Stimulated activated naive B cell treated with anti-CD40 and anti-IgM and Interleukin-4, amounts not matched to agents 10 μg/mL and 1 μg/mL and 100 μg/mL, for 72 hours (primary cell): ENCODE measurements around the gene APOBEC3G.
"Not testable (repeated sequence)": the region's sequence is repeated elsewhere in the genome, so short reads cannot be mapped to it uniquely, and the experiment has no call there.

Experiments used
- ATAC-seq, 2 donors: fragments of 150-1000 bp; cut with Tn5 transposase; replicated peaks; 2 replicates each; pipeline ENCODE4 v1.10.0; 2021; ENCODE audit warnings: moderate library complexity in 1 of 2
- DNase-seq: peaks from one replicate; pipeline ENCODE4 v3.0.0; 2021
- H3K27ac Mint-ChIP-seq: one replicate; pipeline ENCODE4 v1.8.0; 2022; ENCODE audit warnings: mild to moderate bottlenecking, mixed read lengths
- H3K27me3 Mint-ChIP-seq, 2 donors: one replicate each; pipeline ENCODE4 v1.8.0; 2022; ENCODE audit warnings: mixed read lengths in 2 of 2
- H3K36me3 Mint-ChIP-seq, 2 donors: one replicate each; pipeline ENCODE4 v1.8.0; 2022; ENCODE audit warnings: mixed read lengths in 2 of 2, mild to moderate bottlenecking in 1 of 2
- H3K4me1 Mint-ChIP-seq, 2 donors: one replicate each; pipeline ENCODE4 v1.8.0; 2022; ENCODE audit warnings: mixed read lengths in 2 of 2, mild to moderate bottlenecking in 1 of 2
- H3K4me3 Mint-ChIP-seq, 2 donors: one replicate each; pipeline ENCODE4 v1.8.0; 2022; ENCODE audit warnings: mild to moderate bottlenecking in 2 of 2, mixed read lengths in 2 of 2, moderate library complexity in 1 of 2
- H3K9me3 Mint-ChIP-seq, 2 donors: one replicate each; pipeline ENCODE4 v1.8.0; 2022; ENCODE audit warnings: mixed read lengths in 2 of 2, mild to moderate bottlenecking in 1 of 2

APOBEC3G gene

GRCh38 chr22:39077026-39077840 is at the start of gene APOBEC3G:
APOBEC3G (plus strand) TSS chr22:39077275; CDS start chr22:39077362, 87 bp downstream.
- Mint-ChIP-seq H3K4me3 (peak within 1 kb of the TSS; percentile 93 to 95), H3K36me3 (peaks cover 24 to 36% of the 10 kb centered on the region in 2 donors), H3K4me1 (peaks cover 39 to 87% of the 10 kb centered on the region in 2 donors), H3K27ac (peak within 1 kb of the TSS; percentile 96)
- H3K9me3 Mint-ChIP-seq, H3K27me3 Mint-ChIP-seq: not testable (repeated sequence)
- peak; percentile 84 to 86 for ATAC-seq
- DNase-seq: peak; percentile 57

- DNase-seq (no peak), ATAC-seq (no peak)
- H3K27me3 Mint-ChIP-seq: no peaks in the 10 kb centered on the region
- peaks cover 50 to 52% of the 10 kb centered on the region in 2 donors for H3K36me3 Mint-ChIP-seq
- peaks cover 21 to 49% of the 10 kb centered on the region in 2 donors for H3K4me1 Mint-ChIP-seq
- peak overlapping the region; percentile 82 for H3K27ac Mint-ChIP-seq
- no peaks in the 10 kb centered on the region for H3K9me3 Mint-ChIP-seq
- no peak overlapping the region for H3K4me3 Mint-ChIP-seq
Measured at GRCh38 chr22:39027717-39028116, 49.4 kb upstream of the APOBEC3G start.

- no peak overlapping the region for H3K4me3 Mint-ChIP-seq
- DNase-seq (no peak), ATAC-seq (no peak)
- peaks cover 21 to 46% of the 10 kb centered on the region in 2 donors for H3K4me1 Mint-ChIP-seq
- H3K27ac Mint-ChIP-seq: peak overlapping the region; percentile 82
- no peaks in the 10 kb centered on the region for H3K27me3 Mint-ChIP-seq
- H3K9me3 Mint-ChIP-seq: no peaks in the 10 kb centered on the region
- H3K36me3 Mint-ChIP-seq: peaks cover 52 to 56% of the 10 kb centered on the region in 2 donors
Measured at GRCh38 chr22:39028281-39028680, 48.8 kb upstream of the APOBEC3G start.

- ATAC-seq: no peak
- no peak for DNase-seq
- H3K27ac Mint-ChIP-seq: peak overlapping the region; percentile 37
- H3K9me3 Mint-ChIP-seq: no peaks in the 10 kb centered on the region
- no peak overlapping the region for H3K4me3 Mint-ChIP-seq
- H3K4me1 Mint-ChIP-seq: peaks cover 17 to 44% of the 10 kb centered on the region in 2 donors
- peaks cover 49 to 51% of the 10 kb centered on the region in 2 donors for H3K36me3 Mint-ChIP-seq
- no peaks in the 10 kb centered on the region for H3K27me3 Mint-ChIP-seq
Measured at GRCh38 chr22:39029227-39029626, 47.8 kb upstream of the APOBEC3G start.

- ATAC-seq (no peak), DNase-seq (no peak)
- Mint-ChIP-seq H3K27ac (peak overlapping the region; percentile 47), H3K27me3 (no peaks in the 10 kb centered on the region), H3K9me3 (no peaks in the 10 kb centered on the region), H3K36me3 (peaks cover 37 to 39% of the 10 kb centered on the region in 2 donors), H3K4me3 (no peak overlapping the region), H3K4me1 (peaks cover 8 to 29% of the 10 kb centered on the region in 2 donors)
Measured at GRCh38 chr22:39030705-39031104, 46.4 kb upstream of the APOBEC3G start.

GRCh38 chr22:39031434-39032295 is 45.4 kb upstream of the APOBEC3G start:
- H3K9me3 Mint-ChIP-seq, H3K4me3 Mint-ChIP-seq, H3K27me3 Mint-ChIP-seq, ATAC-seq, DNase-seq: not testable (repeated sequence)
- Mint-ChIP-seq H3K27ac (peak overlapping the region; percentile 5), H3K36me3 (peaks cover 27 to 32% of the 10 kb centered on the region in 2 donors), H3K4me1 (peaks cover 8 to 28% of the 10 kb centered on the region in 2 donors)

GRCh38 chr22:39037071-39037470 is 40.0 kb upstream of the APOBEC3G start:
- Mint-ChIP-seq H3K36me3 (peaks cover 14 to 16% of the 10 kb centered on the region in 2 donors), H3K27ac (peak overlapping the region; percentile 3), H3K4me1 (peaks cover 18 to 33% of the 10 kb centered on the region in 2 donors)
- not testable (repeated sequence) for ATAC-seq, H3K27me3 Mint-ChIP-seq, DNase-seq, H3K9me3 Mint-ChIP-seq, H3K4me3 Mint-ChIP-seq

- peaks cover 9 to 14% of the 10 kb centered on the region in 2 donors for H3K36me3 Mint-ChIP-seq
- H3K27me3 Mint-ChIP-seq: no peaks in the 10 kb centered on the region
- H3K4me1 Mint-ChIP-seq: peaks cover 25 to 46% of the 10 kb centered on the region in 2 donors
- H3K9me3 Mint-ChIP-seq: no peaks in the 10 kb centered on the region
- DNase-seq (no peak), ATAC-seq (no peak)
- peak overlapping the region; percentile 98 for H3K27ac Mint-ChIP-seq
- H3K4me3 Mint-ChIP-seq: peak overlapping the region; percentile 95 to 99
Measured at GRCh38 chr22:39039306-39040126, 37.6 kb upstream of the APOBEC3G start.

- peaks cover 13 to 19% of the 10 kb centered on the region in 2 donors for H3K36me3 Mint-ChIP-seq
Measured at GRCh38 chr22:39040155-39040537, 36.9 kb upstream of the APOBEC3G start.

GRCh38 chr22:39040538-39041296 is 36.4 kb upstream of the APOBEC3G start, which contains the start of gene APOBEC3F:
APOBEC3F (plus strand) TSS chr22:39040864; CDS start chr22:39040961, 97 bp downstream.
- not testable (repeated sequence) for H3K27me3 Mint-ChIP-seq
- H3K27ac Mint-ChIP-seq: peak within 1 kb of the TSS; percentile 98

More at GRCh38 chr22:39040155-39040537, 36.9 kb upstream of the APOBEC3G start:
- DNase-seq, H3K27me3 Mint-ChIP-seq, ATAC-seq, H3K9me3 Mint-ChIP-seq: not testable (repeated sequence)
- H3K27ac Mint-ChIP-seq: peak overlapping the region; percentile 98
- H3K4me1 Mint-ChIP-seq: peaks cover 30 to 53% of the 10 kb centered on the region in 2 donors
- peak overlapping the region; percentile 95 to 99 for H3K4me3 Mint-ChIP-seq

GRCh38 chr22:39041908-39042307 is 35.2 kb upstream of the APOBEC3G start:
- no peaks in the 10 kb centered on the region for H3K9me3 Mint-ChIP-seq
- peaks cover 41 to 60% of the 10 kb centered on the region in 2 donors for H3K4me1 Mint-ChIP-seq
- DNase-seq: no peak
- peak overlapping the region; percentile 95 to 99 for H3K4me3 Mint-ChIP-seq
- peak overlapping the region; percentile 73 for H3K27ac Mint-ChIP-seq
- no peak for ATAC-seq
- no peaks in the 10 kb centered on the region for H3K27me3 Mint-ChIP-seq
- H3K36me3 Mint-ChIP-seq: peaks cover 28 to 37% of the 10 kb centered on the region in 2 donors

More at GRCh38 chr22:39040538-39041296, 36.4 kb upstream of the APOBEC3G start, which contains the start of gene APOBEC3F:
- H3K4me3 Mint-ChIP-seq: peak within 1 kb of the TSS; percentile 95 to 99
- peaks cover 18 to 25% of the 10 kb centered on the region in 2 donors for H3K36me3 Mint-ChIP-seq
- ATAC-seq (peak; percentile 93 to 96), DNase-seq (peak; percentile 80)
- H3K4me1 Mint-ChIP-seq: peaks cover 34 to 58% of the 10 kb centered on the region in 2 donors
- H3K9me3 Mint-ChIP-seq: not testable (repeated sequence)

GRCh38 chr22:39043063-39043462 is 34.0 kb upstream of the APOBEC3G start:
- not testable (repeated sequence) for H3K27ac Mint-ChIP-seq, H3K27me3 Mint-ChIP-seq, ATAC-seq, DNase-seq, H3K9me3 Mint-ChIP-seq
- Mint-ChIP-seq H3K36me3 (peaks cover 33 to 45% of the 10 kb centered on the region in 2 donors), H3K4me1 (peaks cover 46 to 65% of the 10 kb centered on the region in 2 donors), H3K4me3 (peak overlapping the region in 1 of 2 donors; percentile 99)

GRCh38 chr22:39045136-39045535 is 31.9 kb upstream of the APOBEC3G start:
- H3K9me3 Mint-ChIP-seq, ATAC-seq, DNase-seq, H3K27me3 Mint-ChIP-seq: not testable (repeated sequence)
- H3K4me1 Mint-ChIP-seq: peaks cover 36 to 65% of the 10 kb centered on the region in 2 donors
- peak overlapping the region; percentile 5 to 7 for H3K4me3 Mint-ChIP-seq
- H3K27ac Mint-ChIP-seq: peak overlapping the region; percentile 60
- peaks cover 33 to 45% of the 10 kb centered on the region in 2 donors for H3K36me3 Mint-ChIP-seq
